Mononuclear cell (primary cell): ENCODE measurements around the gene PIKFYVE. TPM values are rescaled to one million over a fixed set of nuclear protein-coding genes. Genes with fewer than 3 reads are reported as not detected.
"Not testable (repeated sequence)": the region's sequence is repeated elsewhere in the genome, so short reads cannot be mapped to it uniquely, and the experiment has no call there.

Experiments
- H3K27me3 ChIP-seq: 2 replicates; pipeline ENCODE4 v1.6.0; 2011; ENCODE audit warnings: low read length, control low read depth; ENCODE audit not compliant: insufficient read depth
- H3K4me1 ChIP-seq: 2 replicates; pipeline ENCODE4 v1.5.1; 2011; ENCODE audit warnings: mild to moderate bottlenecking, low read length, control low read depth; ENCODE audit not compliant: insufficient read depth
- H3K4me3 ChIP-seq: 2 replicates; pipeline ENCODE4 v1.5.1; 2011; ENCODE audit warnings: mild to moderate bottlenecking, low read length, moderate library complexity
- H3K9me3 ChIP-seq: 2 replicates; pipeline ENCODE4 v1.5.1; 2011; ENCODE audit warnings: low read depth, mild to moderate bottlenecking, control low read depth, low read length
- total RNA-seq: library from RNA; depleted of rRNA; stranded (reverse); fragments of >200 nt; gene quantifications from one replicate; pipeline ENCODE4 v1.2.3, GENCODE V29; 2012

PIKFYVE gene
- total RNA-seq, 1 donor: 59.6 TPM

- no peaks in the 10 kb centered on the region for H3K4me1 ChIP-seq
- H3K27me3 ChIP-seq: peaks cover 11% of the 10 kb centered on the region
- H3K9me3 ChIP-seq: no peaks in the 10 kb centered on the region
- no peak overlapping the region for H3K4me3 ChIP-seq
Measured at GRCh38 chr2:208384637-208385036, 118.6 kb downstream of the PIKFYVE start.

- H3K9me3 ChIP-seq: no peaks in the 10 kb centered on the region
- no peak overlapping the region for H3K4me3 ChIP-seq
- H3K27me3 ChIP-seq: peaks cover 11% of the 10 kb centered on the region
- no peaks in the 10 kb centered on the region for H3K4me1 ChIP-seq
Measured at GRCh38 chr2:208386541-208386940, 120.5 kb downstream of the PIKFYVE start.

GRCh38 chr2:208389940-208390339 lies 123.9 kb downstream of the PIKFYVE start:
- Histone ChIP-seq H3K9me3 (peaks cover 14% of the 10 kb centered on the region), H3K4me3 (no peak overlapping the region), H3K4me1 (no peaks in the 10 kb centered on the region), H3K27me3 (no peaks in the 10 kb centered on the region)

GRCh38 chr2:208392300-208392699 lies 126.2 kb downstream of the PIKFYVE start:
- no peaks in the 10 kb centered on the region for H3K4me1 ChIP-seq
- no peaks in the 10 kb centered on the region for H3K27me3 ChIP-seq
- peaks cover 14% of the 10 kb centered on the region for H3K9me3 ChIP-seq
- H3K4me3 ChIP-seq: no peak overlapping the region

- not testable (repeated sequence) for H3K4me1 ChIP-seq, H3K4me3 ChIP-seq, H3K27me3 ChIP-seq
- H3K9me3 ChIP-seq: peaks cover 14% of the 10 kb centered on the region
Measured at GRCh38 chr2:208396796-208397195, 130.7 kb downstream of the PIKFYVE start.

GRCh38 chr2:208399201-208399600 lies 133.1 kb downstream of the PIKFYVE start:
- Histone ChIP-seq H3K9me3 (peaks cover 2% of the 10 kb centered on the region), H3K4me3 (no peak overlapping the region), H3K27me3 (peaks cover 14% of the 10 kb centered on the region), H3K4me1 (no peaks in the 10 kb centered on the region)

GRCh38 chr2:208406474-208407451 lies 140.7 kb downstream of the PIKFYVE start, which contains the start of gene PTH2R:
TSS of gene PTH2R (plus strand) at chr2:208406792. CDS start at chr2:208407044, 252 bp downstream.
- Histone ChIP-seq H3K9me3 (no peaks in the 10 kb centered on the region), H3K27me3 (peaks cover 68% of the 10 kb centered on the region), H3K4me1 (peaks cover 5% of the 10 kb centered on the region), H3K4me3 (no peak within 1 kb of the TSS)

GRCh38 chr2:208407667-208408066 lies 141.6 kb downstream of the PIKFYVE start:
- no peak overlapping the region for H3K4me3 ChIP-seq
- peaks cover 5% of the 10 kb centered on the region for H3K4me1 ChIP-seq
- no peaks in the 10 kb centered on the region for H3K9me3 ChIP-seq
- H3K27me3 ChIP-seq: peaks cover 68% of the 10 kb centered on the region

Other genes starting within 250 kb of the PIKFYVE start
- gene PLEKHM3, start 240.7 kb upstream of the PIKFYVE start, total RNA-seq: 22.7 TPM
- gene CRYGD, start 141.7 kb upstream of the PIKFYVE start, total RNA-seq: not detected
- gene CRYGC, start 136.4 kb upstream of the PIKFYVE start, total RNA-seq: not detected
- not detected for gene CRYGB, start 120.1 kb upstream of the PIKFYVE start, total RNA-seq
- not detected for gene CRYGA, start 102.7 kb upstream of the PIKFYVE start, total RNA-seq
- gene C2orf80, start 76.2 kb upstream of the PIKFYVE start, total RNA-seq: not detected
- gene IDH1, start 11.2 kb upstream of the PIKFYVE start, total RNA-seq: 6.7 TPM
- gene PTH2R, start 140.5 kb downstream of the PIKFYVE start, total RNA-seq: 0.21 TPM